ENCODE measurements around the gene FRMD4A. TPM values are rescaled to one million over a fixed set of nuclear protein-coding genes. Genes with fewer than 3 reads are reported as not detected.

The FRMD4A gene
- total and polyA plus RNA-seq, 2 of the 4 experiments (the other 2 are of a cell fraction), result 30.3 to 68.8 TPM

GRCh38 chr10:13970236-13970956, 360.3 kb downstream of the FRMD4A start:
- dilution Hi-C loops (cut with HindIII; ENCODE audit: low sequenced_read_pairs, unreplicated experiment) (no loop called here), in situ Hi-C loops (cut with MboI; ENCODE audit: low sequenced_read_pairs) (no loop called here), intact Hi-C loops (cut with micrococcal nuclease) (loop anchor here (5.0 kb wide), 1 partner anchor 102 kb away; no protein-coding TSS in a partner anchor)
- H3K79me1 ChIP-seq (ENCODE audit: low read depth in 1 of 2, low read length in 2 of 2), result peaks cover 4 to 21% of the 10 kb centered on the region in 2 experiments; a peak in 3 of 4 replicates
- H3K4me2 ChIP-seq (ENCODE audit: low read depth, low read length), result no peak overlapping the region
- H2AFZ ChIP-seq (replicated peaks; ENCODE audit: low read length, poor library complexity), result no peak overlapping the region
- H3K4me1 ChIP-seq (ENCODE audit: control insufficient read depth, insufficient read depth, low read length), result peaks cover 26% of the 10 kb centered on the region
- H3K27me3 ChIP-seq (ENCODE audit: control insufficient read depth, insufficient read depth, low read length), result no peaks in the 10 kb centered on the region
- H4K5ac ChIP-seq (ENCODE audit: low read depth, low read length), result no peak overlapping the region
- WGBS, 2 experiments (ENCODE audit: extremely low coverage in 2 of 2, insufficient read length in 1 of 2), result no CpG with 5 or more reads among the region's 18 CpGs
- no peak overlapping the region for H3K23ac ChIP-seq (ENCODE audit: low read depth, low read length)
- H2BK120ac ChIP-seq (ENCODE audit: low read depth, low read length), result 0 out of 2 replicates have a peak overlapping the region, but pooled peaks have one; percentile 85
- no peak overlapping the region for H3K9ac ChIP-seq (ENCODE audit: low read depth, low read length)
- no peak overlapping the region for H3K56ac ChIP-seq (ENCODE audit: extremely low read depth, insufficient read depth, low read length)
- H2AK9ac ChIP-seq (replicated peaks; ENCODE audit: low read depth, low read length, poor library complexity), result no peak overlapping the region
- H2BK20ac ChIP-seq (ENCODE audit: low read depth, low read length), result no peak overlapping the region
- H3K36me3 ChIP-seq (ENCODE audit: control insufficient read depth, insufficient read depth, low read length), result no peaks in the 10 kb centered on the region
- H3K14ac ChIP-seq (replicated peaks; ENCODE audit: low read depth, low read length), result no peak overlapping the region
- H3K27ac ChIP-seq (ENCODE audit: insufficient read depth, low read length), result no peak overlapping the region
- H3K9me1 ChIP-seq (ENCODE audit: insufficient read depth, low read length), result peaks cover 20% of the 10 kb centered on the region
- no peak overlapping the region for H4K8ac ChIP-seq (ENCODE audit: low read depth in 2 of 2, low read length in 2 of 2)
- ATAC-seq (ENCODE audit: low read depth) (no peak), DNase-seq (no peak)
- H3K4ac ChIP-seq (ENCODE audit: low read depth, low read length), result peak overlapping the region; percentile 82
- H2BK15ac ChIP-seq (ENCODE audit: low read depth, low read length), result peak overlapping the region; percentile 54; the same call in 1 of the 3 replicates
- H4K20me1 ChIP-seq (ENCODE audit: insufficient read depth, low read length), result no peaks in the 10 kb centered on the region
- H3K4me3 ChIP-seq (ENCODE audit: insufficient read depth, low read depth, low read length), result no peak overlapping the region
- H3K9me3 ChIP-seq (ENCODE audit: control insufficient read depth, insufficient read depth, low read length), result no peaks in the 10 kb centered on the region
- no peak overlapping the region for H3K18ac ChIP-seq (ENCODE audit: low read depth, low read length)
- H2BK5ac ChIP-seq (ENCODE audit: low read depth, low read length, poor library complexity, severe bottlenecking), result no peak overlapping the region
- TF ChIP-seq CTCF (conservative IDR thresholded peaks at IDR 0.05; ENCODE audit: low read depth, low read length) (no peak), CHD1 (IDR thresholded peaks at IDR 0.05; ENCODE audit: low read depth, low read length) (no peak), MAFK (IDR thresholded peaks at IDR 0.05; ENCODE audit: low read depth, low read length) (no peak), MXI1 (IDR thresholded peaks at IDR 0.05; ENCODE audit: borderline replicate concordance, low read depth, low read length) (no peak), FOS (IDR thresholded peaks at IDR 0.05; ENCODE audit: low read depth, low read length) (no peak), USF2 (IDR thresholded peaks at IDR 0.05; ENCODE audit: low read depth, low read length) (no peak), MAZ (IDR thresholded peaks at IDR 0.05; ENCODE audit: borderline replicate concordance, low read depth, low read length) (no peak), SMC3 (IDR thresholded peaks at IDR 0.05; ENCODE audit: low read depth, low read length) (no peak), RAD21 (IDR thresholded peaks at IDR 0.05; ENCODE audit: low read length) (no peak), RFX5 (IDR thresholded peaks at IDR 0.05; ENCODE audit: low read depth, low read length) (no peak), BHLHE40 (IDR thresholded peaks at IDR 0.05; ENCODE audit: low read depth, low read length) (no peak), POLR2A (IDR thresholded peaks at IDR 0.05; ENCODE audit: low read depth, low read length) (no peak), CEBPB (IDR thresholded peaks at IDR 0.05; ENCODE audit: low read depth, low read length) (no peak), ELK1 (IDR thresholded peaks at IDR 0.05; ENCODE audit: borderline replicate concordance, low read depth, low read length) (no peak), RCOR1 (IDR thresholded peaks at IDR 0.05; ENCODE audit: insufficient replicate concordance, low read length) (no peak), NFE2L2 (IDR thresholded peaks at IDR 0.05; ENCODE audit: low read depth, low read length) (no peak)
- no TSS peak for BruUV-seq (replicated peaks)
- H4K91ac ChIP-seq (ENCODE audit: insufficient read depth, low read depth, low read length), result no peak overlapping the region
- ChIA-PET POLR2A (ENCODE audit: unreplicated experiment) (no interaction called here), CTCF (no interaction called here)
- H2AK5ac ChIP-seq (ENCODE audit: low read depth, low read length), result no peak overlapping the region; the same call in 1 of the 2 replicates

Measured in IMR-90 (cell line).